GM12874 (cell line): ENCODE data around the gene TBXAS1.

Experiments
- TF ChIP-seq, protein P1 (sequence below): IDR thresholded peaks from 2 replicates; pipeline ENCODE4 v1.5.1; 2011; ENCODE audit warnings: low read depth, mild to moderate bottlenecking, control low read depth, low read length, moderate library complexity; ENCODE audit not compliant: insufficient read depth

The TBXAS1 gene

DNA sequence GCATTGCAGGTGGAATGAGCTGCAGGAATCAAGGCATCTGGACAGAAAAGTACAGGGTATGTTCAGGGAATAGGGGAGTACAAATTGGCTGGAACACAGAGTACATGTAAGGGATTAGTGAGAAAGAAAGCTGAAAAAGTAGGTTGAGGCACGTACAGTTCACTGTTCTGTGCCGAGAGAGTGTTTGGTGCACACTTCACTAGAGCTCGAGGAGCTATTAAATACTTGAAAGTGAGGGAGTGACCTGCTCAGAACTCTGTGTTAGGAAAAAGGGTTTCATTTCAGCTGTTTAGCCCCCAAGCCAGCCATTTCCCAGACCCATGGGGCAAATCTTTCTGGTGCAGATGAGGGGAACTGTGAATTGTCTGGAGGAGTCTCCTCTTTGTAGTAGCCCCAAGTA is 115.2 kb downstream of the TBXAS1 start:
- TF ChIP-seq, protein P1, sequence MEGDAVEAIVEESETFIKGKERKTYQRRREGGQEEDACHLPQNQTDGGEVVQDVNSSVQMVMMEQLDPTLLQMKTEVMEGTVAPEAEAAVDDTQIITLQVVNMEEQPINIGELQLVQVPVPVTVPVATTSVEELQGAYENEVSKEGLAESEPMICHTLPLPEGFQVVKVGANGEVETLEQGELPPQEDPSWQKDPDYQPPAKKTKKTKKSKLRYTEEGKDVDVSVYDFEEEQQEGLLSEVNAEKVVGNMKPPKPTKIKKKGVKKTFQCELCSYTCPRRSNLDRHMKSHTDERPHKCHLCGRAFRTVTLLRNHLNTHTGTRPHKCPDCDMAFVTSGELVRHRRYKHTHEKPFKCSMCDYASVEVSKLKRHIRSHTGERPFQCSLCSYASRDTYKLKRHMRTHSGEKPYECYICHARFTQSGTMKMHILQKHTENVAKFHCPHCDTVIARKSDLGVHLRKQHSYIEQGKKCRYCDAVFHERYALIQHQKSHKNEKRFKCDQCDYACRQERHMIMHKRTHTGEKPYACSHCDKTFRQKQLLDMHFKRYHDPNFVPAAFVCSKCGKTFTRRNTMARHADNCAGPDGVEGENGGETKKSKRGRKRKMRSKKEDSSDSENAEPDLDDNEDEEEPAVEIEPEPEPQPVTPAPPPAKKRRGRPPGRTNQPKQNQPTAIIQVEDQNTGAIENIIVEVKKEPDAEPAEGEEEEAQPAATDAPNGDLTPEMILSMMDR = no peak

GRCh38 chr7:139946533-139946932 is 117.5 kb downstream of the TBXAS1 start:
- TF ChIP-seq, protein P1 = no peak

DNA sequence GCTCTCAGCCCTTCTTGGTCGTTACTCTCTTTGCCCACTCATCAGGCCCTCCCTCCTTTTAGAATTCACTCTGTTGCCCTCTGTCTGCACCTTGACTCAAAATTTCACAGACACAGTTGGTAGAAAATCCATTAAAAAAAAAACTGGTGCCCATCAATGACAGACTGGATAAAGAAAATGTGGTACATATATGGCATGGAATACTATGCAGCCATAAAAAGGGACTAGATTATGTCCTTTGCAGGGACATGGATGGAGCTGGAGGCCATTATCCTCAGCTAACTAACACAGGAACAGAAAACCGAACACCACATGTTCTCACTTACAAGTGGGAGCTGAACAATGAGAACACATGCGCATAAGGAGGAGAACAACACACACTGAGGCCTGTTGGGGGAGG is 118.0 kb downstream of the TBXAS1 start:
- TF ChIP-seq, protein P1 = no peak

GRCh38 chr7:139948167-139948566 is 119.1 kb downstream of the TBXAS1 start:
- TF ChIP-seq, protein P1 = no peak

- TF ChIP-seq, protein P1 = no peak
Observed at GRCh38 chr7:139948587-139949335, 119.7 kb downstream of the TBXAS1 start.

DNA sequence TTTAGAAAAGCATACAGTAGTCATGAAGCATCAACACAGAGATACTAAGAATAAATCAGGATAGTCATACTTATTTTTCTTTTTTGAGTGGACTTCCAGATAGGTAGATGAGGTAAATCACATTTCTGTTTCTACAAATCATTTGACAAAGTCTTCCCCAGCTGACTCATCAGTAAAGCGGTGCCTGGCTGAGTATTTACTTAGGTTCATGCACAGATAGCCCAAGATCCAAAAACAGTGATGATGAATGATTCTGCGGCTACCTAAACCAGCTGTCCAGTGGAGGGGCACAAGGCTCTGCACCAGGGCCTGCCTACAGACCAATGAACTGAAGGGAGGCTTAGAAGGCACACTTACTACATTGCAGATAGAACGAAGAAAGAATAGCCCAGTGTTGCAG is 120.6 kb downstream of the TBXAS1 start:
- TF ChIP-seq, protein P1 = no peak

- TF ChIP-seq, protein P1 = no peak
Observed at GRCh38 chr7:139950881-139951525, 121.9 kb downstream of the TBXAS1 start.
